ENCODE results near the gene GPBAR1.
A peak's percentile ranks its signal among the peaks of the same experiment; 100 is the strongest.
"Not testable (repeated sequence)": the region's sequence is repeated elsewhere in the genome, so short reads cannot be mapped to it uniquely, and the experiment has no call there.

GPBAR1 gene

GRCh38 chr2:218270721-218271486, 10.1 kb downstream of the GPBAR1 start:
- DNase-seq: no peak

- DNase-seq: no peak
Observed at GRCh38 chr2:218271487-218271797, 10.6 kb downstream of the GPBAR1 start.

- DNase-seq: no peak
Observed at GRCh38 chr2:218271865-218272530, 11.2 kb downstream of the GPBAR1 start.

GRCh38 chr2:218272531-218273212, 11.9 kb downstream of the GPBAR1 start:
- peak; percentile 57 for DNase-seq

GRCh38 chr2:218273214-218273907, 12.5 kb downstream of the GPBAR1 start:
- not testable (repeated sequence) for DNase-seq

GRCh38 chr2:218273908-218274249, 13.1 kb downstream of the GPBAR1 start:
- no peak for DNase-seq

GRCh38 chr2:218274586-218274985, 13.8 kb downstream of the GPBAR1 start:
- DNase-seq: no peak

- no peak for DNase-seq
Observed at GRCh38 chr2:218275371-218276072, 14.7 kb downstream of the GPBAR1 start.

- no peak for DNase-seq
Observed at GRCh38 chr2:218276986-218277755, 16.4 kb downstream of the GPBAR1 start.

- DNase-seq: no peak
Observed at GRCh38 chr2:218277921-218278320, 17.1 kb downstream of the GPBAR1 start.

- DNase-seq: no peak
Observed at GRCh38 chr2:218278531-218279360, 17.9 kb downstream of the GPBAR1 start.

- DNase-seq: no peak
Observed at GRCh38 chr2:218280260-218280870, 19.6 kb downstream of the GPBAR1 start.

GRCh38 chr2:218281449-218281848, 20.6 kb downstream of the GPBAR1 start:
- no peak for DNase-seq

GRCh38 chr2:218282173-218282991, 21.6 kb downstream of the GPBAR1 start:
- no peak for DNase-seq

- no peak for DNase-seq
Observed at GRCh38 chr2:218284106-218284811, 23.4 kb downstream of the GPBAR1 start.

GRCh38 chr2:218285604-218286003, 24.8 kb downstream of the GPBAR1 start:
- DNase-seq: no peak

- peak; percentile 62 for DNase-seq
Observed at GRCh38 chr2:218286570-218287459, 26.0 kb downstream of the GPBAR1 start.
